K562 (cell line): ENCODE measurements around the gene PIK3CD. TPM values are rescaled to one million over a fixed set of nuclear protein-coding genes. Genes with fewer than 3 reads are reported as not detected.

Source experiments
- NCOA2 ChIP-seq, 2 experiments: fragments of 450-650 bp; IDR thresholded peaks; 2 replicates each; pipeline ENCODE4 v1.6.1; 2018; ENCODE audit warnings: mild to moderate bottlenecking in 2 of 2, moderate library complexity in 1 of 2; ENCODE audit not compliant: partially characterized antibody in 2 of 2
- NR3C1 ChIP-seq: sonication (generic); formaldehyde crosslinking; IDR thresholded peaks from 2 replicates; pipeline ENCODE4 v1.8.1; 2022; ENCODE audit warnings: missing genetic modification reagents
- RBBP5 ChIP-seq: fragments of 200-600 bp; sonication (generic); IDR thresholded peaks from 2 replicates; pipeline ENCODE4 v1.6.1; 2012; ENCODE audit warnings: borderline replicate concordance, mild to moderate bottlenecking, low read length, control low read depth, inconsistent platforms; ENCODE audit not compliant: insufficient read depth, poor library complexity, severe bottlenecking
- SMAD4 ChIP-seq: fragments of 250-450 bp; sonication (Bioruptor Pico); conservative IDR thresholded peaks from 2 replicates; pipeline ENCODE4 v1.8.0; 2021; ENCODE audit warnings: inconsistent platforms, mild to moderate bottlenecking, moderate library complexity
- TEAD4 ChIP-seq, 2 experiments: sonication (generic) in 1 of 2; formaldehyde crosslinking in 1 of 2; IDR thresholded peaks; 2 replicates each; pipeline versions ENCODE4 v1.6.1 to v1.8.0; 2012 to 2022; ENCODE audit warnings: borderline replicate concordance in 1 of 2, inconsistent platforms in 1 of 2, low read length in 1 of 2, mild to moderate bottlenecking in 1 of 2, missing genetic modification reagents in 1 of 2
- ZC3H4 ChIP-seq: sonication (generic); formaldehyde crosslinking; IDR thresholded peaks from 2 replicates; pipeline ENCODE4 v1.9.0; 2021; ENCODE audit warnings: missing genetic modification reagents, borderline replicate concordance
- ZKSCAN8 ChIP-seq: fragments of 200-800 bp; sonication (Bioruptor generic); IDR thresholded peaks from 2 replicates; pipeline ENCODE4 v1.6.1; 2016; ENCODE audit warnings: missing genetic modification characterization, missing compliant biosample characterization
- ZNF695 ChIP-seq: fragments of 450-650 bp; formaldehyde crosslinking; IDR thresholded peaks from 2 replicates; pipeline ENCODE4 v1.4.0; 2020; ENCODE audit warnings: mild to moderate bottlenecking, moderate library complexity
- polyA plus RNA-seq, 8 experiments: library from polyadenylated mRNA; depleted of rRNA in 4 of 8; stranded (reverse) in 5 of 8; unstranded in 3 of 8; fragments of >200 nt; fragmentation: Nextera tagmentation in 2 of 8; fragmentation: Illumina TruSeq in 1 of 8; extraction: Ambion mirVana in 2 of 8; extraction: Trizol in 1 of 8; gene quantifications; 2 replicates each; pipeline versions ENCODE4 v1.2.1 to v1.2.3, GENCODE V29; 2011 to 2014; ENCODE audit warnings: inconsistent platforms in 1 of 8, missing spikeins in 1 of 8
- total RNA-seq, 7 experiments: library from RNA; depleted of rRNA in 6 of 7; stranded (reverse); fragments of >200 nt in 6 of 7; fragmentation: Illumina TruSeq in 2 of 7; extraction: Trizol in 2 of 7; gene quantifications; 2 replicates each; pipeline versions ENCODE4 v1.2.1 to v1.2.3, GENCODE V29; 2011 to 2021; ENCODE audit warnings: low replicate concordance in 1 of 7
- TF ChIP-seq, protein P1 (sequence below): sonication (generic); formaldehyde crosslinking; IDR thresholded peaks from 2 replicates; pipeline ENCODE4 v1.8.1; 2023; ENCODE audit warnings: mild to moderate bottlenecking, missing genetic modification reagents
- TF ChIP-seq, protein P2 (sequence below), 2 experiments: fragments of 450-650 bp in 1 of 2; sonication (generic) in 1 of 2; formaldehyde crosslinking in 1 of 2; IDR thresholded peaks; 2 replicates each; pipeline versions ENCODE4 v1.7.1 to v1.9.0; 2016 to 2022; ENCODE audit warnings: inconsistent platforms in 1 of 2, mild to moderate bottlenecking in 1 of 2, missing genetic modification reagents in 1 of 2
- TF ChIP-seq, protein P3 (sequence below): fragments of 250-450 bp; sonication (Bioruptor Pico); IDR thresholded peaks from 2 replicates; pipeline ENCODE4 v1.5.0; 2021

The PIK3CD gene
- total and polyA plus RNA-seq, 9 of the 15 experiments (the other 6 are each of a cell fraction or from before 2014, with no cell fraction given) = 1.8 to 20.8 (median 7.2) TPM

DNA sequence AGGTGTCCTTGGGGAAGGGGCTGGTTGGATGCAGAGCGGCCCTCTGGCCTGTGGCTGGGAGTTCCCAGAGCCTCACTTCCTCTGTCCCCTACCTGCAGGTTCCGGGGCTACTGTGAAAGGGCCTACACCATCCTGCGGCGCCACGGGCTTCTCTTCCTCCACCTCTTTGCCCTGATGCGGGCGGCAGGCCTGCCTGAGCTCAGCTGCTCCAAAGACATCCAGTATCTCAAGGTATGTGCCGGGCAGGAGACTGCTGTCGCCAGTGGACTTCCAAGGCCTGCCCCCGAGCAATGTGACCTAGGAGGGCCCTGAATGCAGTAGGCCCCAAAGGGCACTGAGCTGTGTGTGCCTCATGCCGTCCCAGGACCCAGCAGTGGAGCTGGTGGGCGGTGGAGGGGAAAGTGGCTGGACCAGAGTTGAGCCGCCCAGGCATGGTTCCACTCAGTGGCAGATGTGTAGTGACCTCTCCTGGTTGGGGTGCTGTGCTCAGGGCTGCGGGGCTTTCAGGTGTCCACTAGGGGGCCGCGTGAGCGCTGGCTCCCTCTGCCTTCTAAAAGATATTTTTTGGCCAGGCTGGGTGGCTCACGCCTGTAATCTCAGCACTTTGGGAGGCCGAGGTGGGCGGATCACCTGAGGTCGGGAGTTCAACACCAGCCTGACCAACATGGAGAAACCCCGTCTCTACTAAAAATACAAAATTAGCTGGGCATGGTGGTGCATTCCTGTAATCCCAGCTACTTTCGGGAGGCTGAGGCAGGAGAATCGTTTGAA, 73.4 kb downstream of the PIK3CD start (continued):
- TF ChIP-seq ZKSCAN8 (CRISPR knock-in tag) = no peak
- no peak for TF ChIP-seq RBBP5
- TF ChIP-seq, protein P1, sequence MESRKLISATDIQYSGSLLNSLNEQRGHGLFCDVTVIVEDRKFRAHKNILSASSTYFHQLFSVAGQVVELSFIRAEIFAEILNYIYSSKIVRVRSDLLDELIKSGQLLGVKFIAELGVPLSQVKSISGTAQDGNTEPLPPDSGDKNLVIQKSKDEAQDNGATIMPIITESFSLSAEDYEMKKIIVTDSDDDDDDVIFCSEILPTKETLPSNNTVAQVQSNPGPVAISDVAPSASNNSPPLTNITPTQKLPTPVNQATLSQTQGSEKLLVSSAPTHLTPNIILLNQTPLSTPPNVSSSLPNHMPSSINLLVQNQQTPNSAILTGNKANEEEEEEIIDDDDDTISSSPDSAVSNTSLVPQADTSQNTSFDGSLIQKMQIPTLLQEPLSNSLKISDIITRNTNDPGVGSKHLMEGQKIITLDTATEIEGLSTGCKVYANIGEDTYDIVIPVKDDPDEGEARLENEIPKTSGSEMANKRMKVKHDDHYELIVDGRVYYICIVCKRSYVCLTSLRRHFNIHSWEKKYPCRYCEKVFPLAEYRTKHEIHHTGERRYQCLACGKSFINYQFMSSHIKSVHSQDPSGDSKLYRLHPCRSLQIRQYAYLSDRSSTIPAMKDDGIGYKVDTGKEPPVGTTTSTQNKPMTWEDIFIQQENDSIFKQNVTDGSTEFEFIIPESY (CRISPR knock-in tag) = no peak
- 0 out of 2 replicates have a peak, but pooled peaks have one; percentile 48 for TF ChIP-seq ZC3H4
- no peak for TF ChIP-seq NCOA2 (IDR thresholded peaks at IDR 0.05; ENCODE audit: partially characterized antibody in 2 of 2)
- TF ChIP-seq, protein P2, sequence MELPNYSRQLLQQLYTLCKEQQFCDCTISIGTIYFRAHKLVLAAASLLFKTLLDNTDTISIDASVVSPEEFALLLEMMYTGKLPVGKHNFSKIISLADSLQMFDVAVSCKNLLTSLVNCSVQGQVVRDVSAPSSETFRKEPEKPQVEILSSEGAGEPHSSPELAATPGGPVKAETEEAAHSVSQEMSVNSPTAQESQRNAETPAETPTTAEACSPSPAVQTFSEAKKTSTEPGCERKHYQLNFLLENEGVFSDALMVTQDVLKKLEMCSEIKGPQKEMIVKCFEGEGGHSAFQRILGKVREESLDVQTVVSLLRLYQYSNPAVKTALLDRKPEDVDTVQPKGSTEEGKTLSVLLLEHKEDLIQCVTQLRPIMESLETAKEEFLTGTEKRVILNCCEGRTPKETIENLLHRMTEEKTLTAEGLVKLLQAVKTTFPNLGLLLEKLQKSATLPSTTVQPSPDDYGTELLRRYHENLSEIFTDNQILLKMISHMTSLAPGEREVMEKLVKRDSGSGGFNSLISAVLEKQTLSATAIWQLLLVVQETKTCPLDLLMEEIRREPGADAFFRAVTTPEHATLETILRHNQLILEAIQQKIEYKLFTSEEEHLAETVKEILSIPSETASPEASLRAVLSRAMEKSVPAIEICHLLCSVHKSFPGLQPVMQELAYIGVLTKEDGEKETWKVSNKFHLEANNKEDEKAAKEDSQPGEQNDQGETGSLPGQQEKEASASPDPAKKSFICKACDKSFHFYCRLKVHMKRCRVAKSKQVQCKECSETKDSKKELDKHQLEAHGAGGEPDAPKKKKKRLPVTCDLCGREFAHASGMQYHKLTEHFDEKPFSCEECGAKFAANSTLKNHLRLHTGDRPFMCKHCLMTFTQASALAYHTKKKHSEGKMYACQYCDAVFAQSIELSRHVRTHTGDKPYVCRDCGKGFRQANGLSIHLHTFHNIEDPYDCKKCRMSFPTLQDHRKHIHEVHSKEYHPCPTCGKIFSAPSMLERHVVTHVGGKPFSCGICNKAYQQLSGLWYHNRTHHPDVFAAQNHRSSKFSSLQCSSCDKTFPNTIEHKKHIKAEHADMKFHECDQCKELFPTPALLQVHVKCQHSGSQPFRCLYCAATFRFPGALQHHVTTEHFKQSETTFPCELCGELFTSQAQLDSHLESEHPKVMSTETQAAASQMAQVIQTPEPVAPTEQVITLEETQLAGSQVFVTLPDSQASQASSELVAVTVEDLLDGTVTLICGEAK (IDR thresholded peaks at IDR 0.05) = no peak
- TF ChIP-seq, protein P2 (CRISPR knock-in tag; IDR thresholded peaks at IDR 0.05) = no peak
- 0 out of 2 replicates have a peak, but pooled peaks have one; percentile 21 for TF ChIP-seq SMAD4 (CRISPR knock-in tag)
- TF ChIP-seq NR3C1 (CRISPR knock-in tag) = no peak
- TF ChIP-seq TEAD4 (IDR thresholded peaks at IDR 0.05; ENCODE audit: low read length) = no peak
- no peak for TF ChIP-seq TEAD4 (CRISPR knock-in tag; IDR thresholded peaks at IDR 0.05; ENCODE audit: borderline replicate concordance)
- TF ChIP-seq ZNF695 (CRISPR knock-in tag) = no peak
- TF ChIP-seq, protein P3, sequence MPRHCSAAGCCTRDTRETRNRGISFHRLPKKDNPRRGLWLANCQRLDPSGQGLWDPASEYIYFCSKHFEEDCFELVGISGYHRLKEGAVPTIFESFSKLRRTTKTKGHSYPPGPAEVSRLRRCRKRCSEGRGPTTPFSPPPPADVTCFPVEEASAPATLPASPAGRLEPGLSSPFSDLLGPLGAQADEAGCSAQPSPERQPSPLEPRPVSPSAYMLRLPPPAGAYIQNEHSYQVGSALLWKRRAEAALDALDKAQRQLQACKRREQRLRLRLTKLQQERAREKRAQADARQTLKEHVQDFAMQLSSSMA (CRISPR knock-in tag) = no peak
